Esophagus muscularis mucosa (tissue), 3 donors: ENCODE data around the gene HOXB5.

Experiments used
- CTCF ChIP-seq, 3 experiments: fragments of 200-600 bp in 2 of 3; fragments of 450-650 bp in 1 of 3; sonication (generic) in 2 of 3; IDR thresholded peaks; one replicate each; pipeline ENCODE4 v1.5.1; 2017 to 2019; ENCODE audit warnings: antibody characterized with exemption in 3 of 3, mild to moderate bottlenecking in 2 of 3, moderate library complexity in 1 of 3
- POLR2A ChIP-seq: fragments of 450-650 bp; IDR thresholded peaks from one replicate; pipeline ENCODE4 v1.6.1; 2017; ENCODE audit warnings: antibody characterized with exemption, moderate library complexity, mild to moderate bottlenecking, low read depth
- POLR2AphosphoS5 ChIP-seq, 2 donors: sonication (generic); formaldehyde crosslinking; IDR thresholded peaks; one replicate each; pipeline ENCODE4 v1.6.1; 2017; ENCODE audit warnings: antibody characterized with exemption in 2 of 2

GRCh38 chr17:48556576-48557401, 36.8 kb downstream of the HOXB5 start:
- TF ChIP-seq CTCF (IDR thresholded peaks at IDR 0.05) = no peak
- TF ChIP-seq POLR2AphosphoS5 (IDR thresholded peaks at IDR 0.05) = peak in 1 of 2 donors; percentile 28
- no peak for TF ChIP-seq POLR2A
